ENCODE results near the gene ZNF76. TPM values are rescaled to one million over a fixed set of nuclear protein-coding genes. Genes with fewer than 3 reads are reported as not detected.

ZNF76 gene
- total and polyA plus RNA-seq, 10 of the 15 experiments (the other 5 are each of a cell fraction or from before 2014, with no cell fraction given): 2.8 to 41.0 (median 24.8) TPM

DNA sequence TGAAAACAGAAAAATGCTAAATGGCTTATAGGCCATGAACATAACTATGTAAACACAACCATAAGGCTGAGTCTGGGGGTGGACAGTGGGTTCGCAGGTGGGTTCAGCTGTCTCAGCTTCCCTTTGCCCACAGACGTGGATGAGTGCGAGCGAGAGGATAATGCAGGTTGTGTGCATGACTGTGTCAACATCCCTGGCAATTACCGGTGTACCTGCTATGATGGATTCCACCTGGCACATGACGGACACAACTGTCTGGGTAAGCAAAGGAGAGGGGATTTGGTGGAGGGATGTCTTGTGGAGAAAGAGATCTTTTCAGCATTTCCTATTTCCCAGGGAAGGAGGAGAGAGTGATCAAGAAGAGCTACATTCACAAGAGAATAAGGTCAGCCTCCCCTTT lies 31.1 kb upstream of the ZNF76 start:
- TF ChIP-seq, protein P1, sequence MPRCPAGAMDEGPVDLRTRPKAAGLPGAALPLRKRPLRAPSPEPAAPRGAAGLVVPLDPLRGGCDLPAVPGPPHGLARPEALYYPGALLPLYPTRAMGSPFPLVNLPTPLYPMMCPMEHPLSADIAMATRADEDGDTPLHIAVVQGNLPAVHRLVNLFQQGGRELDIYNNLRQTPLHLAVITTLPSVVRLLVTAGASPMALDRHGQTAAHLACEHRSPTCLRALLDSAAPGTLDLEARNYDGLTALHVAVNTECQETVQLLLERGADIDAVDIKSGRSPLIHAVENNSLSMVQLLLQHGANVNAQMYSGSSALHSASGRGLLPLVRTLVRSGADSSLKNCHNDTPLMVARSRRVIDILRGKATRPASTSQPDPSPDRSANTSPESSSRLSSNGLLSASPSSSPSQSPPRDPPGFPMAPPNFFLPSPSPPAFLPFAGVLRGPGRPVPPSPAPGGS (IDR thresholded peaks at IDR 0.05; ENCODE audit: borderline replicate concordance, insufficient read depth, low read depth, low read length, poor library complexity, severe bottlenecking): peak; percentile 70
- no peak for TF ChIP-seq ZNF207 (IDR thresholded peaks at IDR 0.05; ENCODE audit: borderline replicate concordance)
- FAIRE-seq: no peak
- WGBS (ENCODE audit: insufficient coverage, insufficient replicate concordance, low lambda C conversion rate, missing lambda C conversion rate): 90% methylated on average over 6 of the region's 6 CpGs
- ATAC-seq: no peak
- POLR2A ChIA-PET: no interaction called here
- H3K79me2 ChIP-seq (ENCODE audit: control insufficient read depth, insufficient read depth, low read length): no peaks in the 10 kb centered on the region
- H3K36me3 ChIP-seq (ENCODE audit: control insufficient read depth in 2 of 2, insufficient read depth in 2 of 2, low read length in 1 of 2): no peaks in the 10 kb centered on the region
- RAD21 ChIA-PET (ENCODE audit: unreplicated experiment): no interaction called here
- no peaks in the 10 kb centered on the region for H3K27me3 ChIP-seq (replicated peaks in 1 of 2; ENCODE audit: control insufficient read depth in 2 of 2, insufficient read depth in 2 of 2, low read length in 1 of 2)
- H3K9me3 ChIP-seq (replicated peaks; ENCODE audit: control insufficient read depth, insufficient read depth, low read length): no peaks in the 10 kb centered on the region
- intact Hi-C loops (cut with micrococcal nuclease; ENCODE audit: unreplicated experiment): no loop called here
- in situ Hi-C loops (cut with MboI): no loop called here
- CTCF ChIA-PET: interaction anchor here (1.2 to 3.6 kb wide), 2 partner anchors 13 to 69 kb away, joined by 4 to 22 read pairs; no protein-coding TSS in a partner anchor
- H3K4me1 ChIP-seq (ENCODE audit: control insufficient read depth, insufficient read depth, low read length): no peaks in the 10 kb centered on the region
- no peaks in the 10 kb centered on the region for H4K20me1 ChIP-seq (ENCODE audit: control insufficient read depth, insufficient read depth)
- no peak for DNase-seq (ENCODE audit: low read depth, low spot score)
- H3K9ac ChIP-seq (ENCODE audit: control insufficient read depth, insufficient read depth, low read length): no peak overlapping the region
- no peak overlapping the region for H3K4me3 ChIP-seq
- no peak overlapping the region for H3K27ac ChIP-seq (ENCODE audit: control insufficient read depth, insufficient read depth)
- SMC1A ChIA-PET (ENCODE audit: uncharacterized antibody, unreplicated experiment): interaction anchor here (1.2 to 2.4 kb wide), 2 partner anchors 11 to 19 kb away, joined by 3 to 10 read pairs; no protein-coding TSS in a partner anchor
- no peak overlapping the region for H2AFZ ChIP-seq (ENCODE audit: control insufficient read depth, low read depth, low read length)
- no peak overlapping the region for H3K4me2 ChIP-seq (ENCODE audit: control insufficient read depth, insufficient read depth)
- BruUV-seq (replicated peaks): no TSS peak

DNA sequence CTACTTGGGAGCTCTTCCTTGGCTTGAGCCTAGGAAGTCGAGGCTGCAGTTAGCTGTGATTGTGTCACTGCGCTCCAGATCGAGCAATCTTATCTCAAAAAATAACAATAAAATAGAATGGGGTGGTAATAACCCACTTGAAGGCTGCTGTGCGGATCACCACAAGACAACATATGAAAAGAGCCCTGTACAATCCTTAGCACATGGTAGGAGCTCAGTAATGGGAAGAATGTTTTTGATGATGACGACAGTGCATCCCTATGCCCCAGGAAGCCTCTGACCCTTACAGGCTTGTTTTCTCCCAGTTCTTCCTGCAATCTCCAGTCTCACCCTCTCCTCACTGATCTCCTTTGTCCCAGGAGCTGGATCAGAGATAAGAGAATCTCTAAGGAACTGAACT lies 30.2 kb upstream of the ZNF76 start:
- no peaks in the 10 kb centered on the region for H3K79me2 ChIP-seq (ENCODE audit: control insufficient read depth, insufficient read depth, low read length)
- no peaks in the 10 kb centered on the region for H4K20me1 ChIP-seq (ENCODE audit: control insufficient read depth, insufficient read depth)
- H3K9ac ChIP-seq (ENCODE audit: control insufficient read depth, insufficient read depth, low read length): no peak overlapping the region
- H3K4me2 ChIP-seq (ENCODE audit: control insufficient read depth, insufficient read depth): no peak overlapping the region
- no peaks in the 10 kb centered on the region for H3K27me3 ChIP-seq (replicated peaks in 1 of 2; ENCODE audit: control insufficient read depth in 2 of 2, insufficient read depth in 2 of 2, low read length in 1 of 2)
- no peaks in the 10 kb centered on the region for H3K9me3 ChIP-seq (replicated peaks; ENCODE audit: control insufficient read depth, insufficient read depth, low read length)
- WGBS (ENCODE audit: insufficient coverage, insufficient replicate concordance, low lambda C conversion rate, missing lambda C conversion rate): 88% methylated on average over 5 of the region's 5 CpGs
- H3K4me1 ChIP-seq (ENCODE audit: control insufficient read depth, insufficient read depth, low read length): no peaks in the 10 kb centered on the region
- H2AFZ ChIP-seq (ENCODE audit: control insufficient read depth, low read depth, low read length): no peak overlapping the region
- in situ Hi-C loops (cut with MboI): no loop called here
- POLR2A ChIA-PET: no interaction called here
- TF ChIP-seq IKZF1 (conservative IDR thresholded peaks at IDR 0.05): no peak
- TF ChIP-seq SRF (IDR thresholded peaks at IDR 0.05; ENCODE audit: low read depth in 2 of 2, low read length in 2 of 2): no peak
- no peak for TF ChIP-seq IRF3 (IDR thresholded peaks at IDR 0.05)
- no peak for TF ChIP-seq EED (IDR thresholded peaks at IDR 0.05; ENCODE audit: low read depth)
- TF ChIP-seq, protein P2, sequence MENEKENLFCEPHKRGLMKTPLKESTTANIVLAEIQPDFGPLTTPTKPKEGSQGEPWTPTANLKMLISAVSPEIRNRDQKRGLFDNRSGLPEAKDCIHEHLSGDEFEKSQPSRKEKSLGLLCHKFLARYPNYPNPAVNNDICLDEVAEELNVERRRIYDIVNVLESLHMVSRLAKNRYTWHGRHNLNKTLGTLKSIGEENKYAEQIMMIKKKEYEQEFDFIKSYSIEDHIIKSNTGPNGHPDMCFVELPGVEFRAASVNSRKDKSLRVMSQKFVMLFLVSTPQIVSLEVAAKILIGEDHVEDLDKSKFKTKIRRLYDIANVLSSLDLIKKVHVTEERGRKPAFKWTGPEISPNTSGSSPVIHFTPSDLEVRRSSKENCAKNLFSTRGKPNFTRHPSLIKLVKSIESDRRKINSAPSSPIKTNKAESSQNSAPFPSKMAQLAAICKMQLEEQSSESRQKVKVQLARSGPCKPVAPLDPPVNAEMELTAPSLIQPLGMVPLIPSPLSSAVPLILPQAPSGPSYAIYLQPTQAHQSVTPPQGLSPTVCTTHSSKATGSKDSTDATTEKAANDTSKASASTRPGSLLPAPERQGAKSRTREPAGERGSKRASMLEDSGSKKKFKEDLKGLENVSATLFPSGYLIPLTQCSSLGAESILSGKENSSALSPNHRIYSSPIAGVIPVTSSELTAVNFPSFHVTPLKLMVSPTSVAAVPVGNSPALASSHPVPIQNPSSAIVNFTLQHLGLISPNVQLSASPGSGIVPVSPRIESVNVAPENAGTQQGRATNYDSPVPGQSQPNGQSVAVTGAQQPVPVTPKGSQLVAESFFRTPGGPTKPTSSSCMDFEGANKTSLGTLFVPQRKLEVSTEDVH (IDR thresholded peaks at IDR 0.05; ENCODE audit: low read depth, partially characterized antibody): no peak
- TF ChIP-seq RUNX3 (IDR thresholded peaks at IDR 0.05; ENCODE audit: low read length): no peak
- no peak overlapping the region for H3K4me3 ChIP-seq
- no peak for ATAC-seq
- BruUV-seq (replicated peaks): no TSS peak
- H3K36me3 ChIP-seq (ENCODE audit: control insufficient read depth in 2 of 2, insufficient read depth in 2 of 2, low read length in 1 of 2): no peaks in the 10 kb centered on the region
- CTCF ChIA-PET: interaction anchor here (1.2 to 3.6 kb wide), 3 partner anchors 12 to 243 kb away, joined by 4 to 22 read pairs (median 5); no protein-coding TSS in a partner anchor
- SMC1A ChIA-PET (ENCODE audit: uncharacterized antibody, unreplicated experiment): interaction anchor here (1.2 to 2.4 kb wide), 2 partner anchors 11 to 20 kb away, joined by 3 to 10 read pairs; no protein-coding TSS in a partner anchor
- FAIRE-seq: no peak
- no peak for DNase-seq (ENCODE audit: low read depth, low spot score)
- H3K27ac ChIP-seq (ENCODE audit: control insufficient read depth, insufficient read depth): no peak overlapping the region
- intact Hi-C loops (cut with micrococcal nuclease; ENCODE audit: unreplicated experiment): no loop called here
- RAD21 ChIA-PET (ENCODE audit: unreplicated experiment): interaction anchor here (1.0 kb wide), 1 partner anchor 242 kb away, joined by 3 read pairs; no protein-coding TSS in a partner anchor

Measured in GM12878 (cell line).